HG02623 (cell line): Measurements from ENCODE around the gene PRKACB.
"Not testable (repeated sequence)": the region's sequence is repeated elsewhere in the genome, so short reads cannot be mapped to it uniquely, and the experiment has no call there.

Experiments used
- ATAC-seq: cut with Tn5 transposase; IDR thresholded peaks from one replicate; pipeline ENCODE4 v1.9.1; 2021; ENCODE audit warnings: moderate library complexity; ENCODE audit not compliant: unreplicated experiment

Gene PRKACB

DNA sequence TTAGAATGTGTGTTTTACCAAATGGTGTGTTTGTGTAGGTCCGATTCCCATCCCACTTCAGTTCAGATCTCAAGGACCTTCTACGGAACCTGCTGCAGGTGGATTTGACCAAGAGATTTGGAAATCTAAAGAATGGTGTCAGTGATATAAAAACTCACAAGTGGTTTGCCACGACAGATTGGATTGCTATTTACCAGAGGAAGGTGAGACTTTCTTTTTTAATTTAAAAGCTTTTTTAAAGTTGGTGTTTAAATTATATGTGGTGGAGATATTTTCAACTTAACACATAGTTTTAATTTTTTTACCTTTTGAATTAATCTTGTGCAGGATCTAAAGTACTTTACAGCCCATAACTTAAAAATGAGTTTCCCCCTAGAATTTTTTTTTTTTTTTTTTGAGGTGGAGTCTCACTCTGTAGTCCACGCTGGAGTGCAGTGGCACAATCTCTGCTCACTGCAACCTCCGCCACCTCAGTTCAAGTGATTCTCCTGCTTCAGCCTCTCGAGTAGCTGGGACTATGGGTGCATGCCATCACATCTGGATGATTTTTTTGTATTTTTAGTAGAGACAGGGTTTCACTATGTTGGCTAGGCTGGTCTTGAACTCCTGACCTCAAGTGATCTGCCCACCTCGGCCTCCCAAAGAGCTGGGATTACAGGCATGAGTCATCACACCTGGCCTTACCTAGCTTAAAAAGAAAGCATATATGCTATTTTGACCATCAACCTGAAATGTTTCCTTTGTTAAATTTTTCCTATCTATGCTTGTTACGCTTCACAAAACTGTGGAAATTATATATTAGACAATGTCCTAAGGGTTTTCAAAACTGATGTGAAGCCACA is 70.3 kb downstream of the PRKACB start:
- ATAC-seq = no peak

DNA sequence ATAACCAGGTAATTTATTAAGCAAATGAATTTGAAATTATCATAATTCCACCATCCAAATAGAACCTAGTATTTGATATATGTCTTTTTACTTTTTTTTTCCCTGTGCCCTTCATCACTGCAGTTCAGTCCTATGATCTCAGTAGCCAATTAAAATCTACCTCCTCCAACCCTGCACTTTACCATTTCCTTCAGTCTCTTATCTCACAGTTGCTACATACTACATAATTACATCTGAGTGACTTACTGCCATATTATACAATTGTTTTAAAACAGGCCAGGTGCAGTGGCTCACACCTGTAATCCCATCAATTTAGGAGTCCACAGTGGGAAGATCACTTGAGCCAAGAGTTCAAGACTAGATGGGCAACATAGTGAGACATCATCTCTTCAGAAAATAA is 73.2 kb downstream of the PRKACB start:
- ATAC-seq = no peak

DNA sequence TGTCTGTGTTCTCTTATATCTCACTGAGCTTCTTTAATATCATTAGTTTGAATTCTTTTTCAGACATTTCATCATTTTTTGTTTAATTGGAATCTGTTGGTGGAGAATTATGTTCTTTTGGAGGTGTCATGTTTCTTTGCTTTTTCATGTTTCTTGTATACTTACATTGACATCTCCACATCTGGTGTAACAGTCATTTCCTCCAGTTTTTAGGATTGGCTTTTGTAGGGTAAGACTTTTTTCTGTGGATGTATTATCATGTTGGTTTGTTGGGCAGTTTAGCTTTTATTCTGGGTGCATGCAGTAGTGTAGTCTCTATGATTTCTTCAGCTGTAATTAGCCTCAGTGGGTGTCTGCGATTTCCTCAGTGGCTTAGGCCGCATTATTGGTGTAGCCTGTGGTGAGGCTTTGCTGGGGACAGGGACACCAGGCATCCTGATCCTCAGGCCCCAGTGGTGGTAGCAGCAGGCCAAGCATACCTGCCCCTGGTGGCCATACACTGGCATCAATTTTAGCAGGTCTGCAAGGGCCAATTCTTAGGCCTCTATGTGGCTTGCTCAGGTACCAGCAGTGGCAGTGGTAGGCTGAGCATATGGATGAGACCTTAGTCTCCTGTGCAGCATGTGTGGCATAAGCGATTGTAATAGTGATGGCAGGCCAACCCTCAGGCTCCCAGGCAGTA is 79.8 kb downstream of the PRKACB start:
- ATAC-seq = no peak

DNA sequence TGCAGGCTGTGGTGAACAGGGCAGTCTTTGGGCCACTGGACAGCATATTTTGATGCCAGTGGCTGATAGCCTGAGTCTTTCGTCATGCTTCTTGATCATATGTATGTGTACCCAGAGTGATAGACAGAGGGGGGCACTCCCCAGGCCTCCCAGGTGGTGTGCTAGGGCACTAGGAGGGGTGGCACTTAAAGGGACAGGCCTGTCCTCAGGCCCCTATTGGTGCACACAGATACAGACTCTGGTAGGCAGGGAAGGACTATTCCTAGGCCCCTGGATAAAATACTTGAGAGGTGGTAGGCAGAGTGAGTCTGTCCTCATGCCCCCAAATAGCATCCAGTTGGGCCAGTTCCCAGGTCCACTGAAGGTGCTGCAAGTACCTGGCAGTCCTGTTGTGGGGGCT is 80.8 kb downstream of the PRKACB start:
- no peak for ATAC-seq

DNA sequence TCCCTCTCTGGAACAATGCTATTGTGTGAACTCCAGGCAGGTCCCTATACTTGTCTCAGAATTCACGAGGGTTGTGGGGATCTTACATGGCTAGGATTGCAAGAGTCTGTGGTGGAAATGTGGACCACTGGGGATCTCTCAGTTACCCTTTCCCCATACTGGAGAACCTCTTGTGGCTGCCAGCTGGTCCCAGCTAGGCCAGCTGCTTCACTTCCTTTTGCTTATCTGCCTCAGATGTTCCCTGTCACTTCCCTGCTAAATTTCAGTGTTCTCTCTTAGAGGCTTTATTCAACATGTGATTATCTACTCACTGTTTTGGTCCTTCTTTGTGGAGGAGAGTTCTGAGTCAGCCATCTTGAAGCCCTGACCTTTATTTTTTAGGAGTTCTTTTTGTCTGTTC is 81.6 kb downstream of the PRKACB start:
- ATAC-seq = no peak

DNA sequence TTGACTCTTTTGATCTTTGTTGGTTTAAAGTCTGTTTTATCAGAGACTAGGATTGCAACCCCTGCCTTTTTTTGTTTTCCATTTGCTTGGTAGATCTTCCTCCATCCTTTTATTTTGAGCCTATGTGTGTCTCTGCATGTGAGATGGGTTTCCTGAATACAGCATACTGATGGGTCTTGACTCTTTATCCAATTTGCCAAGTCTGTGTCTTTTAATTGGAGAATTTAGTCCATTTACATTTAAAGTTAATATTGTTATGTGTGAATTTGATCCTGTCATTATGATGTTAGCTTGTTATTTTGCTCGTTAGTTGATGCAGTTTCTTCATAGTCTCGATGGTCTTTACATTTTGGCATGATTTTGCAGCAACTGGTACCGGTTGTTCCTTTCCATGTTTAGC is 88.6 kb downstream of the PRKACB start:
- not testable (repeated sequence) for ATAC-seq

DNA sequence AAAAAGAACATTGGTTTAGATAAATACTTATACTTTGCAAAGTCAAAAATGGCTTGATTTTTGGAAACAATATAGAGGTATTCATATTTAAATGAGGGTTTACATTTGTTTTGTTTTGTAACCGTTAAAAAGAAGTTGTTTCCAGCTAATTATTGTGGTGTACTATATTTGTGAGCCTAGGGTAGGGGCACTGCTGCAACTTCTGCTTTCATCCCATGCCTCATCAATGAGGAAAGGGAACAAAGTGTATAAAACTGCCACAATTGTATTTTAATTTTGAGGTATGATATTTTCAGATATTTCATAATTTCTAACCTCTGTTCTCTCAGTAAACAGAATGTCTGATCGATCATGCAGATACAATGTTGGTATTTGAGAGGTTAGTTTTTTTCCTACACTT is 92.2 kb downstream of the PRKACB start:
- ATAC-seq = no peak

DNA sequence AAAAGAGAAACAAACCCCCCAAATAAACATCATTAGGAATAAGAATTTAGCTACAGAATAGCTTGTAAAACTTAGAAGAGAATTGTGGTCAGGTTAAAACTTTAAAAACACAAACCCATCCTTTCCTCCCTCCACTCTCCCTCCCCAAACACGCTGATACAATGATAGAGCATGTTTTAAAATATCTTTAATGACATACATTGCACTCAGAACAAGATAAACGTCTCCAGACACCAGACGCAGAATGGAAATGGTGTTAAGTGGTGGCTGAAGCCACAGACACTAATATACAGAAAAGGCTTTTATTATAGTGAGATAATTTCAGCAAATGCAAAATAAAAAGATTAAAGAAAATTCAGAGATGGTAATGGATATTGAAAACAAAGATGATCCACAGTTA is 98.6 kb downstream of the PRKACB start:
- no peak for ATAC-seq

DNA sequence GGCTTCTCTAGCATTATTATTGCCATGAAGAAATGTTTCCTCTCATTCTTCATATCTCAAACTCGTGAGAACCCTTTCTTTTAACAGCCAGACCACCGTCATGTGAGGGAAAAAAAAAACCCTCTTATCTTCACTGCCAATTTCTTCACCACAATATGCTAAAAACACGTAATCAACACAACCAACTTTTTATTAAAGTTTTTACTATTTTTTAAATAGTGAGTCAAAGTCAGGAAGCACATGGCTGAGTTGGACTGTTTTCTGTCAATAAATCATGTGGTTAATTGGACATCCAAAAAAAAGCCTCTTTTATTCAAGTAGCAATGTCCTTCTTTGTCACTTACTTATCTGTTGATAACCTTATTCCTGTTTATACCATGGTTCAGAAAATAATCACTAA is 101.5 kb downstream of the PRKACB start:
- ATAC-seq = no peak

DNA sequence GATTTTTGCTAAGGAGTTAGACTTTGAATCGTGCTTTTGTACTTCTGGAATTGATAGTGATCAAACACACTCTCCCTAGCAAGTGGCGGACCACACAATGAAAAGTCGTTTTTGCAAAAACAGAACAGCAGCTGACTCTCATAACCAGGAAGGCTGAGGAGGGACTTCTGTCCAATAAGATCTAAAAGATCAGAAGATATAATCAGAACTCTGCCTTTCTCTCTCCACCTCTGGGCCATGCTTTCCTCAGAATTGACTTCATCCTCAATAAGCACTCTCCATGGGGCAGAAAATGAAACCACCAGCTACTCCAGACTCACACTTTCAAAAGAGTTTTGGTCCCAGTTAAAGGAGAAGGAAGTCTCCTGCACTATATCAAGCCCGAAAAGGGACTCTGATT is 102.1 kb downstream of the PRKACB start:
- ATAC-seq = no peak

DNA sequence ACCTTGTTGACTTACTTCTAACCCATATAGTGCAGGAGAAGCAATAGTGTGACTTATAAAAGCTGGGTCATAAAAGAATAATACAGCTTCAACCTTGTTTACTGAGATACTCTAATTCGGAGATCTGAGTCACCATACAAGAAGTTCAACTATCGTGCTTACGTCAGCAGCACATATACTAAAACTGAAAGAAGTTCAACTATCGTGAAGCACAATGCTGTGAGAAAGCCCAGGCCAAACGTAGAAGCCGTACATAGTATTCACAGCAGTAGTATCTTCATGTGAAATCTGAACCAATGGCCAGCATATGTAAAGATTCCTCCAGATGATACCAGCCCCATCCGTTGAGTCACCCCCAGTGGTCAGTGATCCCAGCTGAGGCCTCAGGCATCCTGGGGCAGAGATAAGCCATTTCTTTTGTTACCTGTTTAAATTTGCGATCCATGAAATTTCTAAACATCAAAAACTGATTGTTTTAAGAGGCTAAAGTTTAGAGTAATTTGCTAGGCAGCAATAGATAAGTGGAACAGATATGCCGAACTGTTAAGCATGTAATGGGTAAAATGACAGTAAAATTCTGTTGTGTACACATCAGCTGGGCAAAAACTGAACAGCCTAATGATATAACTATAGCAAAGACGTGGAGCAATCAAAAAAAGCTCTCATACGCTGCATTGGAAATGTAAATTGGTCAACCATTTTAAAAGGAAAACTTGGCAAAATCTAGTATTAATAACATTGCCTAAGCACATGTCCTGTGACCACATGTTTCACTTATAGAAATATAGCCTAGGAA is 103.6 kb downstream of the PRKACB start:
- ATAC-seq = no peak

DNA sequence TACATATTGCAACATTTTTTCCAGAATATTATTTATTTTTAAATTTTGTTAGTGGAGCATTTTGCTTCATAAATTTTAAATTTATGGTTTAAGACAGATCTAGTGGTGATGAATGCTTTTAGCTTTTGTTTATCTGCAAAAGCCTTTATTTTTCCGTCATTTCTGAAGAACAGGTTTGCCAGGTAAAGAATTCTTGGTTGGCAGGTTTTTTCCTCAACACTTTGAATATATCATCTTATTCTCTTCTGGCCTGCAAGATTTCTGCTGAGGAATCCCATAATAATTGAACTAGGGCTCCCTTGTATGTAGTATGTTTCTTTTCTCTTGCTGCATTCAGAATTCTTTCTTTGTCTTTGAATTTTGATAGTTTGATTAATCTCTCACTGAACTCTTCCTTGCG is 106.6 kb downstream of the PRKACB start:
- no peak for ATAC-seq

DNA sequence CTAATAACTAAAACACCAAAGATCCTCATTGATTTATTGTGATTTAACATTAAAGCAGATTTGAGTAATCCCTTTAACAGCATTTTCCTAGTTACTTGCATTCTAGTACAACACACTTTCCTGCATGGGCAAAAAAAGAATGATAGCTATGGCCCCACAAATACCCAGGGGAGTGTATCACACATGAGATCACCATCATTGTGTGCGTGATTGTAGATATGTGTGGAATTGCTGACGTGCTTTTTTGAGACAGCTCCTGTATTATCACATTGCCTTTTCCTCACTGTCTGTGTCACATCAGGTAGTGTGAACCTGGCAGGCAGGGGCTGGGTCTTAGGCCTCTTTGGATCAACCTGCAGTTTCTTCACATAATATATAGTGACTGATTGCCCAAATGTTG is 109.0 kb downstream of the PRKACB start:
- ATAC-seq = no peak

DNA sequence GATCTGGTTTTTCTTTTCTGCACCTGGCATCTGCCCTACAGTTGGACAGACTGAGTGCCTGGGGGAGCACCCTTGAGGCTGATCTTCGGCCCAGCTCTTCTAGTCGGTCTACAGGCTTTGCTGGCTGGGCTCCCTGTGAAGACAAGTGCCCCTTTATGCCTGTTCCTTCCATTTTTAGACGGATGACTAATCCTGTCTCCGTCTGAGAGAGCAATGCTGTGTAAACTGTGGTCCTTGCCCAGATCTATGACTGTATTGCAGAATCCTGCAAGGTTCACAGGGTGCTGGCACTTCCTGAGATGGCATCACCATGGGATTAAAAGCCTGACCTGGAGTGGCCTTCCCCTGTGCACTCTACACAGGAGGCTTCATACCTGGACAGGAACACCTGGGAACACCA is 109.8 kb downstream of the PRKACB start:
- ATAC-seq = no peak

DNA sequence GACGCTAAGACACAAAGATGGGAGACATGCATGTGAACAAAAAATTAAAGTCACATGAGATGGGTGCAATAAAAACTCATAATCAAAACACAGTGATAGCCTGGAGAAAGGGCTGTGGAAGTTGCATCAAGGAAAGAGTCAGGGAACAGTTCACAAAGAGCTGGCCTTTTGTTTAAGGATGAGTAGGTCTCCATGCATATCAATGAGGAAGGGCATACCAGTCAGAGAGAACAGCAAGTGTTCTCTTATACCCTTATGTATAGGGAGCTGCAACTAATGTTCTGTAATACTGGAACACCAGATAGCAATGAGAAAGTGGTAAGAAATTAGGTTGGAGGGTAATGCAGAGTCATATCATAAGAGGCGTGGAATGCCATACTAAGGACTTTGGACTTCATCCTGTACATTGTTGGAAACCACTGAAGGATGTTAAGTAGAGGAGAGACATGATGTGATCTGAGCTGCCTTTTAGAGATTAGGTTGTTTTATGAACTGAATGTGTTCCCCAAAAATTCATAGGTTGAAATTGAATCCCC is 110.7 kb downstream of the PRKACB start:
- ATAC-seq = no peak

DNA sequence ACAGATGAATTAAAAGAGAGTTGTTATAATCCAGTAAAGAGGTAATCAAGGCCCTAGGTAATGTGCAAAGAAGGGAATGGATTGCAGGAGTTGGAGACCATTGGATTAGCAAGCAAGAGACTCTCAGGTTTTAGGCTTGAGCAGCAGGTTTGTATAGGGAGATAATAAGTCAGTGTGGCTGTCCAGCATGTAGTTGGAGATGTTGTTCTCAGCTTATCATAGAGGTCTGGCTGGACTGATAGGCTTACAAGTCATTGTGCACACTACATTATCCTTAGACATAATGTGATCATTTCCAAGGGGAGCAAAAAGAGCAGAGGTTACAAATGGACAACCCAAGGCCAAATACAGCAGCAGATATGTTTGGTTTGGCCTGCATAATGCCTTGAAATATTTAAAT is 111.5 kb downstream of the PRKACB start:
- no peak for ATAC-seq

DNA sequence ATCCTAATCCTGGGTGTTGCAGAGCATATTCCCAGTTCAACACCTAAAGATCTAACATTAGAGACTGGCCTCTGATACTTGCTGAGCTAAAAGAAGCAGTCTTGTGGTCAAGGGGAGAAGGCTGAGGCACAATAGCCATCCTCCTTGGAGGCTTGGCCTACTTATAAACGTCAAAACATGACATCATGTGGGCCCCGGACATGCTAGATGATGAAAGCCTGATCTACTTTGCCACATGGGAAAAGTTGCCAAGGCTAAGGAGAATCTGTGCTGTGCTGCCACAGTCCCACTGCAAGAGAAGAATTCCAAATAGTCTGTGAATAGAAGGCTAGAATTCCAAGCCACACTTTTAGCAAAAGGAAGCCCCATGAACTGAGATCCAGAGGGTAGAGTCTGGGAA is 113.5 kb downstream of the PRKACB start:
- ATAC-seq = no peak

DNA sequence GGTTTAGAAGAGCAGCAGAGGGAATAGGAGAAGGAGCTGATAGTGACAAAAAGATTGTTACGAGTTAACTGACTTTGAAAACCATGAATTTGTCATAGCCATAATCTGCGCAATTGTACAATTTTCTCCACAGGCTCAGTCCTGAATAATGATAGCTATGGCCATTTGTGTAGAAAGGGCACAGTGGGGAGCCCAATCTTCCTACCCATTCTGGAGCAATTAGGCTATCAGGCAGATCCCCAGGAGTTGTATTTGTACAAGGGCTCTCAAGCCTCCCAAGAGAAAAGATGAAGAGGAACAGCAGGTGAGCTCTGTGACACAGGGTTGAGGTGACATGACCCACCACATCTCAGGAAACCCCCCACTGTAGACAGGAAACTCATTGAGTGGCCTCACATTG is 115.3 kb downstream of the PRKACB start:
- no peak for ATAC-seq

DNA sequence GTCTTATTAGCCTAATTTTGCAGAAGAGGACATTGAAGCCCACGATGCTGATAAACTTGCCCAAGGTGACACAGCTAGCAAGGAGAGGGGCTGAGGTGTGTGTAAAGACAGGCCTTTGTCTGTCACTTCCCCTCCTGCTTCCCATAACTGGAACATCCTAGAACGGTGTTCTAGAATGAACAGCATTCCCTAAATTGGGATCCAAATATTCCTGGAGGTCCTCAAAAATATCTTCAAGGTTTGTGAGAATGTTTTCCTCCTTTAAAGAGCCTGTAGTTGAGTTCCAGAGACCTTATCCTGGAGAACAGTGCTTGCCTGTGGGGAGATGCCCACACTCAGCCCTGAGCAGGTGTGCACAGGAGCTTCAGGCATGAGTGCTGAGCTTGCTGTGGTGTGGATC is 115.9 kb downstream of the PRKACB start:
- ATAC-seq = no peak

DNA sequence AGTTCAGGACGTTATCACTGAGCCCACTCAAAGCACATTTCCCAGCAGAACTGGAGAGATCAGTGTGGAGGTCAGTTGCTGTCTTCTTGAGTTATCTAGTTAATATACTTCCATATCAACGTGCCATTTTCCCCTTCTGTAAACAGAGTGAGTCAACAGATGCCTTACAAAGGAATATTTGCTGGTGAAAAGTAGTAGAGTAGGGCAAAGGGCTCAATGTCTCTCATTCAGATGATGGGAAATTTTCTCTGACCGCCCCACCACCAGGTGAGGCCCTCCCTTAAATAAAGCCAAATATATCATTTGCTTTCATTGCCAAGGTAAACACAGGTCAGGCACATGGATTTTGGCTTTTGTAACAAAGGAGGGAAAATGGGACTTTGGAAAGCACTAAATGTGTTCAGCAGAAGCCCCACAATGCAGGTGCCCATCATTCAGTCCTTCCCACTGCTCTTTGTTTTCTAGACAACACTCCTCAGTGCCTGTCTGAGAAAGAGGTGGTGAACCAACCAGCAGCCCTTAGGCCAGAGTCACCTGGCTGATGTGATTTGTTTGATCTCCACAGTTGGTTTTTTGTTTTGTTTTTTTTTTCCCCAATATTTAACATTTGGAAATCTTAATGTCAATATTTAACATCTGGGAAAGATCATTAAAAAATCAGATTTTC is 116.9 kb downstream of the PRKACB start:
- ATAC-seq = no peak

DNA sequence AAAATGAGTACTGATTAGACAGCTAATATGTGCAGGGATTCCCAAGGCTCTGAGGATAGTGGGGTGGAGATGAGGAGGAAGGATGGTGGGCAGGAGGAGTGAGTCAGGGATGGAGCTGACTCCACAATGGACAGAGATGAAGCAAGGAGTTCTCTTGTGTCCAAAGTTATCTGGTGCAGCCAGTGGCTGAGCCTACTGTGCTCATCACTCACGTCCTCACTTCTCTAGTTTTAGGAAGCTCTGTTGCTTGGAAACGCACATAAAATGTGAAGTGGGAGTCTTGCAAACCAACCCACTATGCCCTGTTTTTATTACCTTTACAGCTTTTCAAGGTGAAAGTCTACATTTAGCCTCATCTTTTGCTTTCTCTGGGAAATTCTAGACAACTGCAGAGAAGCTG is 120.9 kb downstream of the PRKACB start:
- ATAC-seq = no peak
